GM20431 (cell line): ENCODE results near the gene KCNJ10.

Experiments
- in situ Hi-C: fragments of 300-500 bp; cut with MseI, MboI; formaldehyde crosslinking; loops from one replicate; pipeline ENCODE4 v1.15.0; 2020; ENCODE audit warnings: low sequenced_read_pairs; ENCODE audit not compliant: unreplicated experiment

Gene KCNJ10

GRCh38 chr1:160006312-160006940 lies 63.5 kb downstream of the KCNJ10 start:
- in situ Hi-C loops: loop anchor here (25.0 kb wide), 1 partner anchor 219 kb away; the partner anchor contains the start of gene DUSP23

- in situ Hi-C loops: loop anchor here (25.0 kb wide), 1 partner anchor 218 kb away; the partner anchor contains the start of gene DUSP23
These were observed 64.9 kb downstream of the KCNJ10 start for GRCh38 chr1:160005070-160005469.

GRCh38 chr1:160004425-160004824 lies 65.5 kb downstream of the KCNJ10 start:
- in situ Hi-C loops: loop anchor here (25.0 kb wide), 1 partner anchor 217 kb away; the partner anchor contains the start of gene DUSP23

GRCh38 chr1:160004001-160004400 lies 66.0 kb downstream of the KCNJ10 start:
- in situ Hi-C loops: loop anchor here (25.0 kb wide), 1 partner anchor 217 kb away; the partner anchor contains the start of gene DUSP23

GRCh38 chr1:160001440-160001839 lies 68.5 kb downstream of the KCNJ10 start:
- in situ Hi-C loops: loop anchor here (25.0 kb wide), 1 partner anchor 214 kb away; the partner anchor contains the start of gene DUSP23

GRCh38 chr1:159999204-159999603 lies 70.8 kb downstream of the KCNJ10 start:
- in situ Hi-C loops: no loop called here

GRCh38 chr1:159996653-159997052 lies 73.3 kb downstream of the KCNJ10 start:
- in situ Hi-C loops: no loop called here

- in situ Hi-C loops: no loop called here
These were observed 75.1 kb downstream of the KCNJ10 start for GRCh38 chr1:159994896-159995295.

GRCh38 chr1:159993911-159994310 lies 76.0 kb downstream of the KCNJ10 start:
- in situ Hi-C loops: no loop called here

- in situ Hi-C loops: no loop called here
These were observed 77.8 kb downstream of the KCNJ10 start for GRCh38 chr1:159992161-159992560.

GRCh38 chr1:159991513-159991912 lies 78.4 kb downstream of the KCNJ10 start:
- in situ Hi-C loops: no loop called here

- in situ Hi-C loops: no loop called here
These were observed 80.0 kb downstream of the KCNJ10 start for GRCh38 chr1:159990005-159990404.

GRCh38 chr1:159989581-159989980 lies 80.4 kb downstream of the KCNJ10 start:
- in situ Hi-C loops: no loop called here

- in situ Hi-C loops: no loop called here
These were observed 82.0 kb downstream of the KCNJ10 start for GRCh38 chr1:159988006-159988405.

- in situ Hi-C loops: no loop called here
These were observed 82.8 kb downstream of the KCNJ10 start for GRCh38 chr1:159987186-159987585.

GRCh38 chr1:159986531-159986930 lies 83.4 kb downstream of the KCNJ10 start:
- in situ Hi-C loops: no loop called here

GRCh38 chr1:159986093-159986492 lies 83.9 kb downstream of the KCNJ10 start:
- in situ Hi-C loops: no loop called here

GRCh38 chr1:159985473-159985872 lies 84.5 kb downstream of the KCNJ10 start:
- in situ Hi-C loops: no loop called here

GRCh38 chr1:159983681-159984080 lies 86.3 kb downstream of the KCNJ10 start:
- in situ Hi-C loops: no loop called here

- in situ Hi-C loops: no loop called here
These were observed 87.7 kb downstream of the KCNJ10 start for GRCh38 chr1:159982280-159982679.

GRCh38 chr1:159981351-159982055 lies 88.5 kb downstream of the KCNJ10 start:
- in situ Hi-C loops: no loop called here
